Measurements from ENCODE around the gene GBP3. TPM values are rescaled to one million over a fixed set of nuclear protein-coding genes. Genes with fewer than 3 reads are reported as not detected.

Gene GBP3
- total and polyA plus RNA-seq, 4 donors, result 2.0 to 8.8 (median 4.4) TPM

DNA sequence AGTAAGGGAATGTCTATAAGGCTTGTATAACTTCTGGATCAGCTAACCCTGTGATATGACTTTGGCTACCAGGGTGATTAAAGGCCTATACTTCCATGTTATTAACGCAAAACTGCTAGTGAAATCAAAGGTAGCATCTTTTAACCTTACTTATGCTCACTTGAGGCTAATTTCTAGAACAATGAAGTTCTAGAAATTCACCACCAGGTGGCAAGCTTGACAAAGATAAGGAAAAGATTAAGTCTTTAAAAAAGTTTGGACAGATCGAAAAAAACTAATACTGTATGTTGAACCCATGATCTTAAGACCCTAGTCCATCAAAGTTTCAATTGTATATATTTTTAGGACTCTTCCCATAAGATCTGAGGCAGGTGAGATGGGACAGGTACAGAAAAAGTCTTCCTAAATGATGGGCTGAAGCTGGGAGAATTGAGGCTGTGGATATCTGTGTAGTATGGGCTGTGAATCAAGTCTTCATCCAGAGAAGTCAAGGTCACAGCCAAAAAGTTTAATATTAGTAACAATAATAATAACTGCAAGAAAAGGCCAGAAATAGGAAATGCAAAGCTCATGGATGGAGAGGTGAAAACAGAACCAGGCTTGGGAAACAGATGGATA, 49.0 kb downstream of the GBP3 start:
- WGBS, result 29% methylated on average over 2 of the region's 2 CpGs
- no peak for DNase-seq (ENCODE audit: low spot score)

More for the DNA sequence above, 49.0 kb downstream of the GBP3 start:
- H3K36me3 ChIP-seq (ENCODE audit: control insufficient read depth in 4 of 4, insufficient read depth in 3 of 4, low read depth in 1 of 4, low read length in 3 of 4), result peaks cover 0 to 1% (median 0%) of the 10 kb centered on the region in 4 donors
- no peaks in the 10 kb centered on the region for H3K9me3 ChIP-seq (ENCODE audit: control insufficient read depth in 4 of 4, low read length in 3 of 4)
- H3K9ac ChIP-seq (ENCODE audit: low read depth in 1 of 2, low read length in 2 of 2), result no peak overlapping the region
- H3K27ac ChIP-seq (ENCODE audit: low read depth in 1 of 2, low read length in 2 of 2), result no peak overlapping the region
- H3K4me3 ChIP-seq (ENCODE audit: low read depth in 1 of 3, low read length in 3 of 3), result no peak overlapping the region
- peaks cover 0 to 1% (median 0%) of the 10 kb centered on the region in 4 donors for H3K4me1 ChIP-seq (ENCODE audit: control insufficient read depth in 4 of 4, insufficient read depth in 4 of 4, low read length in 3 of 4)
- TF ChIP-seq HNF4G (IDR thresholded peaks at IDR 0.05), result no peak
- no peak for TF ChIP-seq SP1 (IDR thresholded peaks at IDR 0.05)
- no peak for TF ChIP-seq REST (IDR thresholded peaks at IDR 0.05)
- TF ChIP-seq HNF4A (conservative IDR thresholded peaks at IDR 0.05), result no peak
- TF ChIP-seq FOXA2 (IDR thresholded peaks at IDR 0.05), result no peak
- TF ChIP-seq YY1 (IDR thresholded peaks at IDR 0.05), result no peak
- TF ChIP-seq TAF1 (conservative IDR thresholded peaks at IDR 0.05), result no peak
- TF ChIP-seq RAD21 (IDR thresholded peaks at IDR 0.05), result peak; percentile 73 to 79
- TF ChIP-seq, protein P1, sequence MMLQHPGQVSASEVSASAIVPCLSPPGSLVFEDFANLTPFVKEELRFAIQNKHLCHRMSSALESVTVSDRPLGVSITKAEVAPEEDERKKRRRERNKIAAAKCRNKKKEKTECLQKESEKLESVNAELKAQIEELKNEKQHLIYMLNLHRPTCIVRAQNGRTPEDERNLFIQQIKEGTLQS (IDR thresholded peaks at IDR 0.05), result no peak
- TF ChIP-seq MAX (IDR thresholded peaks at IDR 0.05), result no peak
- TF ChIP-seq, protein P2, sequence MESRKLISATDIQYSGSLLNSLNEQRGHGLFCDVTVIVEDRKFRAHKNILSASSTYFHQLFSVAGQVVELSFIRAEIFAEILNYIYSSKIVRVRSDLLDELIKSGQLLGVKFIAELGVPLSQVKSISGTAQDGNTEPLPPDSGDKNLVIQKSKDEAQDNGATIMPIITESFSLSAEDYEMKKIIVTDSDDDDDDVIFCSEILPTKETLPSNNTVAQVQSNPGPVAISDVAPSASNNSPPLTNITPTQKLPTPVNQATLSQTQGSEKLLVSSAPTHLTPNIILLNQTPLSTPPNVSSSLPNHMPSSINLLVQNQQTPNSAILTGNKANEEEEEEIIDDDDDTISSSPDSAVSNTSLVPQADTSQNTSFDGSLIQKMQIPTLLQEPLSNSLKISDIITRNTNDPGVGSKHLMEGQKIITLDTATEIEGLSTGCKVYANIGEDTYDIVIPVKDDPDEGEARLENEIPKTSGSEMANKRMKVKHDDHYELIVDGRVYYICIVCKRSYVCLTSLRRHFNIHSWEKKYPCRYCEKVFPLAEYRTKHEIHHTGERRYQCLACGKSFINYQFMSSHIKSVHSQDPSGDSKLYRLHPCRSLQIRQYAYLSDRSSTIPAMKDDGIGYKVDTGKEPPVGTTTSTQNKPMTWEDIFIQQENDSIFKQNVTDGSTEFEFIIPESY (IDR thresholded peaks at IDR 0.05), result no peak
- TF ChIP-seq CTCF (IDR thresholded peaks at IDR 0.05; ENCODE audit: low read depth, low read length, missing input control), result peak; percentile 48
- no peak for TF ChIP-seq JUND (IDR thresholded peaks at IDR 0.05)
- no peak for TF ChIP-seq FOXA1 (IDR thresholded peaks at IDR 0.05)
- no peak for TF ChIP-seq GABPA (IDR thresholded peaks at IDR 0.05 in 1 of 2, conservative IDR thresholded peaks at IDR 0.05 in 1 of 2)
- no peak for TF ChIP-seq RXRA (IDR thresholded peaks at IDR 0.05)
- no peak for TF ChIP-seq EGR1 (IDR thresholded peaks at IDR 0.05; ENCODE audit: low read depth in 2 of 2)
- H3K27me3 ChIP-seq (ENCODE audit: control insufficient read depth in 4 of 4, insufficient read depth in 4 of 4, low read length in 3 of 4), result no peaks in the 10 kb centered on the region
